Measurements from ENCODE around the gene FAM229A.
"Not testable (repeated sequence)": the region's sequence is repeated elsewhere in the genome, so short reads cannot be mapped to it uniquely, and the experiment has no call there.

The FAM229A gene

GRCh38 chr1:32362474-32363313 is at the start of gene FAM229A, which contains the start of gene TSSK3:
TSS of gene FAM229A (minus strand) at chr1:32362485. CDS start at chr1:32362091, 394 bp downstream.
TSS of gene TSSK3 (plus strand) at chr1:32362539. CDS start at chr1:32362702, 163 bp downstream.
- no peak for DNase-seq

- no peak for DNase-seq
Observed at GRCh38 chr1:32411261-32411660, 49.0 kb upstream of the FAM229A start.

GRCh38 chr1:32406629-32407111 is 44.4 kb upstream of the FAM229A start:
- DNase-seq: no peak

- no peak for DNase-seq
Observed at GRCh38 chr1:32405672-32406467, 43.6 kb upstream of the FAM229A start.

- no peak for DNase-seq
Observed at GRCh38 chr1:32404946-32405345, 42.7 kb upstream of the FAM229A start.

GRCh38 chr1:32400876-32401631 is 38.8 kb upstream of the FAM229A start:
- peak; percentile 59 for DNase-seq

- no peak for DNase-seq
Observed at GRCh38 chr1:32399843-32400242, 37.6 kb upstream of the FAM229A start.

GRCh38 chr1:32398401-32398800 is 36.1 kb upstream of the FAM229A start:
- no peak for DNase-seq

- DNase-seq: not testable (repeated sequence)
Observed at GRCh38 chr1:32396524-32396923, 34.2 kb upstream of the FAM229A start.

GRCh38 chr1:32394890-32395432 is 32.7 kb upstream of the FAM229A start:
- no peak for DNase-seq

- peak; percentile 99 for DNase-seq
Observed at GRCh38 chr1:32394141-32394889, 32.0 kb upstream of the FAM229A start, which contains the start of gene BSDC1. TSS of gene BSDC1 (minus strand) at chr1:32394441. CDS start at chr1:32394414, 27 bp downstream.

GRCh38 chr1:32393832-32394140 is 31.5 kb upstream of the FAM229A start:
- DNase-seq: no peak

- no peak for DNase-seq
Observed at GRCh38 chr1:32393136-32393535, 30.9 kb upstream of the FAM229A start.

- no peak for DNase-seq
Observed at GRCh38 chr1:32392325-32392724, 30.0 kb upstream of the FAM229A start.

GRCh38 chr1:32390904-32391870 is 28.9 kb upstream of the FAM229A start:
- DNase-seq: no peak

GRCh38 chr1:32388641-32389040 is 26.4 kb upstream of the FAM229A start:
- DNase-seq: no peak

GRCh38 chr1:32386676-32387392 is 24.5 kb upstream of the FAM229A start:
- DNase-seq: no peak

- no peak for DNase-seq
Observed at GRCh38 chr1:32380057-32380456, 17.8 kb upstream of the FAM229A start.

- DNase-seq: no peak
Observed at GRCh38 chr1:32377541-32378220, 15.4 kb upstream of the FAM229A start.

All from activated CD4-positive, CD25-positive, alpha-beta regulatory T cell treated with anti-CD3 and anti-CD28 coated beads, Interleukin-2, amount 50 U/mL, for 72 hours (primary cell).